ENCODE results near the gene KCNQ1. TPM values are rescaled to one million over a fixed set of nuclear protein-coding genes. Genes with fewer than 3 reads are reported as not detected.
A peak's percentile ranks its signal among the peaks of the same experiment; 100 is the strongest.

KCNQ1 gene
- total RNA-seq, 4 donors from 2014 or later = 5.6 to 46.8 (median 24.6) TPM

GRCh38 chr11:2827256-2827655 is 382.4 kb downstream of the KCNQ1 start:
- no peak for DNase-seq
- 93 to 94% methylated on average over 5 to 12 of the region's 12 CpGs for WGBS, 2 donors (ENCODE audit: low coverage in 1 of 2)
- Histone ChIP-seq H3K4me3 (no peak overlapping the region), H3K36me3 (no peaks in the 10 kb centered on the region), H3K27me3 (no peaks in the 10 kb centered on the region), H3K27ac (peak overlapping the region; percentile 76 to 95 (median 83)), H3K4me1 (peaks cover 15 to 28% (median 21%) of the 10 kb centered on the region in 4 donors), H3K9me3 (peaks cover 6% of the 10 kb centered on the region in 2 donors)
- intact Hi-C loops (cut with DNase I; ENCODE audit: low total_unique reads) (loop anchor here (5.0 kb wide), 1 partner anchor 60 kb away; the partner anchor contains the start of gene CDKN1C), in situ Hi-C loops (cut with MboI; ENCODE audit: low pct_ligation_motif_present in 1 of 4, low pct_unique_long_range_greater_than_20kb in 1 of 4, low sequenced_read_pairs in 3 of 4) (no loop called here)
- TF ChIP-seq EP300 (IDR thresholded peaks at IDR 0.05; ENCODE audit: low read depth) (no peak), POLR2AphosphoS5 (IDR thresholded peaks at IDR 0.05) (no peak), POLR2A (IDR thresholded peaks at IDR 0.05) (no peak)
- TF ChIP-seq, protein P1, sequence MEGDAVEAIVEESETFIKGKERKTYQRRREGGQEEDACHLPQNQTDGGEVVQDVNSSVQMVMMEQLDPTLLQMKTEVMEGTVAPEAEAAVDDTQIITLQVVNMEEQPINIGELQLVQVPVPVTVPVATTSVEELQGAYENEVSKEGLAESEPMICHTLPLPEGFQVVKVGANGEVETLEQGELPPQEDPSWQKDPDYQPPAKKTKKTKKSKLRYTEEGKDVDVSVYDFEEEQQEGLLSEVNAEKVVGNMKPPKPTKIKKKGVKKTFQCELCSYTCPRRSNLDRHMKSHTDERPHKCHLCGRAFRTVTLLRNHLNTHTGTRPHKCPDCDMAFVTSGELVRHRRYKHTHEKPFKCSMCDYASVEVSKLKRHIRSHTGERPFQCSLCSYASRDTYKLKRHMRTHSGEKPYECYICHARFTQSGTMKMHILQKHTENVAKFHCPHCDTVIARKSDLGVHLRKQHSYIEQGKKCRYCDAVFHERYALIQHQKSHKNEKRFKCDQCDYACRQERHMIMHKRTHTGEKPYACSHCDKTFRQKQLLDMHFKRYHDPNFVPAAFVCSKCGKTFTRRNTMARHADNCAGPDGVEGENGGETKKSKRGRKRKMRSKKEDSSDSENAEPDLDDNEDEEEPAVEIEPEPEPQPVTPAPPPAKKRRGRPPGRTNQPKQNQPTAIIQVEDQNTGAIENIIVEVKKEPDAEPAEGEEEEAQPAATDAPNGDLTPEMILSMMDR (IDR thresholded peaks at IDR 0.05) = no peak

DNA sequence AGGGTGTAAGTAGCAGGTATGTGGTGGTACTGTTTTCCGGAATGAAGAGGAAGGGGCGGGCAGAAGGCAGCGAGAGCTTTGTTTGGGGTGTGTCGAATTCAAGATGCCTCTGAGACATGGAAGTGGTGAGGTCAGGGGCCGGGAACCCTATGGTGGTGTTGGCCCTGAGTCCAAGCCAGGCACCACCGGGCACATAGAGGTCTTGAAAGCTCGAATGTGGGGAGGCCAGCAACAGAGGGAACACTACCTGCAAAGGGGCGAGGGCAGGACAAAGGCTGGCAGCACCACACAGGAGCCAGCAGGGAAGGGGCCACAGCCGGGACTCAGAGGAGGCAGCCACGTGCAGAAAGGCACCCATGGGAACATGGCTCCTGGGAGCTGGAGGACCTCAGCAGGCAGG is 383.0 kb downstream of the KCNQ1 start:
- TF ChIP-seq, protein P1 (IDR thresholded peaks at IDR 0.05) = no peak
- TF ChIP-seq POLR2AphosphoS5 (IDR thresholded peaks at IDR 0.05) (no peak), POLR2A (IDR thresholded peaks at IDR 0.05) (no peak), EP300 (IDR thresholded peaks at IDR 0.05; ENCODE audit: low read depth) (no peak)
- Histone ChIP-seq H3K4me1 (peaks cover 15 to 28% (median 21%) of the 10 kb centered on the region in 4 donors), H3K27ac (no peak overlapping the region), H3K36me3 (no peaks in the 10 kb centered on the region), H3K4me3 (no peak overlapping the region), H3K27me3 (no peaks in the 10 kb centered on the region), H3K9me3 (peaks cover 6% of the 10 kb centered on the region in 2 donors)
- intact Hi-C loops (cut with DNase I; ENCODE audit: low total_unique reads) = loop anchor here (5.0 kb wide), 1 partner anchor 60 kb away; the partner anchor contains the start of gene CDKN1C
- in situ Hi-C loops (cut with MboI; ENCODE audit: low pct_ligation_motif_present in 1 of 4, low pct_unique_long_range_greater_than_20kb in 1 of 4, low sequenced_read_pairs in 3 of 4) = no loop called here
- 81 to 82% methylated on average over 4 to 10 of the region's 10 CpGs for WGBS, 2 donors (ENCODE audit: low coverage in 1 of 2)
- DNase-seq = no peak

DNA sequence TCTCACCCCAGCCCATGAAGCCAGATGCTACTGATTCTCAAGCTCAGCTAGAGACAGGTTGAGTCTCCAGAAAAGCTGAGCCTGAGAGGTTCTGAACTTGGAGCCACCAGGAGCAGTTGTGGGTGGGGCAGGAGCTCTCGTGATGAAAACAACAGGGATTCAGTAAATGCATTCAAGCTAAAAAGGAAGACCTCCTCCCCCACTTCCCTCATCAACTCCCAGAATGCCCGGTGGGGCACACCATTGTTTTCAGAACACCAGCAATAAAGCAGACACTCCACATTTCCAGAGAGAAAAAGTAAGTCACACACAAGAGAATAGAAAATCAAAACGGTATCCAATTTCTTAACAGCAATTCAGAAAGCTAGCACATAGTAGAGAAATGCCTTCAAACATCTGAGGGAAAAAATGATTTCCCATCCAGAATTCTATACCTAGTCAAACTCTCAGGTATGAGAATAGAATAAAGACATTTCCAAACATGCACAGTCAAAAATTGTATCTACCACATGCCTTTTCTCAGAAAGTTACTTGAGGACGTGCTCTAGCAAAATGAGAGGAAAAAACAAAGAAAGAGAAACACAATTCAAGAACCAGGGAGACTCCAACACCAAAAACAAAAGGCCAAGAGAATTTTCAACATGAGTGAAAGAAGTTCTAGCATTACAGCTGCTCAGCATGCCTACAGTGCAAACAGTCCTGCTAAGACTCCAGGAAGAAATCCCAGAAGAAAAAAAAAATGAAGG is 383.9 kb downstream of the KCNQ1 start:
- Histone ChIP-seq H3K4me1 (peaks cover 15 to 28% (median 21%) of the 10 kb centered on the region in 4 donors), H3K9me3 (peaks cover 6% of the 10 kb centered on the region in 2 donors), H3K36me3 (no peaks in the 10 kb centered on the region), H3K27me3 (no peaks in the 10 kb centered on the region), H3K27ac (no peak overlapping the region), H3K4me3 (no peak overlapping the region)
- WGBS, 2 donors (ENCODE audit: low coverage in 1 of 2) = 83 to 96% methylated on average over 3 to 4 of the region's 4 CpGs
- in situ Hi-C loops (cut with MboI; ENCODE audit: low pct_ligation_motif_present in 1 of 4, low pct_unique_long_range_greater_than_20kb in 1 of 4, low sequenced_read_pairs in 3 of 4) = no loop called here
- no peak for DNase-seq
- intact Hi-C loops (cut with DNase I; ENCODE audit: low total_unique reads) = loop anchor here (5.0 kb wide), 1 partner anchor 59 kb away; the partner anchor contains the start of gene CDKN1C
- TF ChIP-seq EP300 (IDR thresholded peaks at IDR 0.05; ENCODE audit: low read depth) (no peak), POLR2A (IDR thresholded peaks at IDR 0.05) (no peak), POLR2AphosphoS5 (IDR thresholded peaks at IDR 0.05) (no peak)
- TF ChIP-seq, protein P1 (IDR thresholded peaks at IDR 0.05) = no peak

- in situ Hi-C loops (cut with MboI; ENCODE audit: low pct_ligation_motif_present in 1 of 4, low pct_unique_long_range_greater_than_20kb in 1 of 4, low sequenced_read_pairs in 3 of 4) (no loop called here), intact Hi-C loops (cut with DNase I; ENCODE audit: low total_unique reads) (no loop called here)
- no peak overlapping the region for H3K4me3 ChIP-seq
- WGBS, 2 donors (ENCODE audit: low coverage in 1 of 2) = 83 to 92% methylated on average over 4 to 8 of the region's 8 CpGs
- DNase-seq = no peak
- H3K9me3 ChIP-seq = peaks cover 6% of the 10 kb centered on the region in 2 donors
- H3K27me3 ChIP-seq = no peaks in the 10 kb centered on the region
- H3K36me3 ChIP-seq = no peaks in the 10 kb centered on the region
- H3K4me1 ChIP-seq = peaks cover 12 to 19% (median 15%) of the 10 kb centered on the region in 4 donors
- no peak for TF ChIP-seq POLR2AphosphoS5 (IDR thresholded peaks at IDR 0.05)
- TF ChIP-seq EP300 (IDR thresholded peaks at IDR 0.05; ENCODE audit: low read depth) = no peak
- TF ChIP-seq, protein P1 (IDR thresholded peaks at IDR 0.05) = no peak
- no peak for TF ChIP-seq POLR2A (IDR thresholded peaks at IDR 0.05)
- no peak overlapping the region for H3K27ac ChIP-seq
Observed at GRCh38 chr11:2830030-2830812, 385.4 kb downstream of the KCNQ1 start.
